ENCODE measurements around the gene TCF12.
"Not testable (repeated sequence)": the region's sequence is repeated elsewhere in the genome, so short reads cannot be mapped to it uniquely, and the experiment has no call there.

Gene TCF12

GRCh38 chr15:56996746-56997470 lies 78.5 kb downstream of the TCF12 start:
- no peak for DNase-seq (ENCODE audit: low read depth)
- no peak for TF ChIP-seq CTCF (IDR thresholded peaks at IDR 0.05; ENCODE audit: insufficient read depth, low read depth, low read length, missing control alignments)
- H3K4me3 ChIP-seq (ENCODE audit: low read length), result no peak overlapping the region

GRCh38 chr15:57003418-57003817 lies 85.0 kb downstream of the TCF12 start:
- H3K4me3 ChIP-seq (ENCODE audit: low read length), result no peak overlapping the region
- no peak for TF ChIP-seq CTCF (IDR thresholded peaks at IDR 0.05; ENCODE audit: insufficient read depth, low read depth, low read length, missing control alignments)
- DNase-seq (ENCODE audit: low read depth), result peak; percentile 82

GRCh38 chr15:57005244-57005643 lies 86.8 kb downstream of the TCF12 start:
- no peak for TF ChIP-seq CTCF (IDR thresholded peaks at IDR 0.05; ENCODE audit: insufficient read depth, low read depth, low read length, missing control alignments)

GRCh38 chr15:57007797-57008196 lies 89.4 kb downstream of the TCF12 start:
- not testable (repeated sequence) for H3K4me3 ChIP-seq (ENCODE audit: low read length); DNase-seq (ENCODE audit: low read depth)

More at GRCh38 chr15:57005244-57005643, 86.8 kb downstream of the TCF12 start:
- no peak overlapping the region for H3K4me3 ChIP-seq (ENCODE audit: low read length)
- no peak for DNase-seq (ENCODE audit: low read depth)

- TF ChIP-seq CTCF (IDR thresholded peaks at IDR 0.05; ENCODE audit: insufficient read depth, low read depth, low read length, missing control alignments), result no peak
- DNase-seq (ENCODE audit: low read depth), result no peak
- no peak overlapping the region for H3K4me3 ChIP-seq (ENCODE audit: low read length)
Measured at GRCh38 chr15:57010724-57011123, 92.3 kb downstream of the TCF12 start.

GRCh38 chr15:57012556-57012955 lies 94.1 kb downstream of the TCF12 start:
- no peak for TF ChIP-seq CTCF (IDR thresholded peaks at IDR 0.05; ENCODE audit: insufficient read depth, low read depth, low read length, missing control alignments)
- DNase-seq (ENCODE audit: low read depth), result no peak
- H3K4me3 ChIP-seq (ENCODE audit: low read length), result no peak overlapping the region

- not testable (repeated sequence) for H3K4me3 ChIP-seq (ENCODE audit: low read length); DNase-seq (ENCODE audit: low read depth)
Measured at GRCh38 chr15:57014896-57015295, 96.5 kb downstream of the TCF12 start.

- DNase-seq (ENCODE audit: low read depth), result no peak
- no peak overlapping the region for H3K4me3 ChIP-seq (ENCODE audit: low read length)
- TF ChIP-seq CTCF (IDR thresholded peaks at IDR 0.05; ENCODE audit: insufficient read depth, low read depth, low read length, missing control alignments), result no peak
Measured at GRCh38 chr15:57015360-57015759, 96.9 kb downstream of the TCF12 start.

All from epithelial cell of esophagus (primary cell).